Glomerular visceral epithelial cell (primary cell): ENCODE measurements around the gene TMEM170B.

Source experiments
- DNase-seq: peaks from one replicate; pipeline ENCODE4 v3.0.0-alpha.2; 2016; ENCODE audit errors: extremely low spot score

The TMEM170B gene, protein sequence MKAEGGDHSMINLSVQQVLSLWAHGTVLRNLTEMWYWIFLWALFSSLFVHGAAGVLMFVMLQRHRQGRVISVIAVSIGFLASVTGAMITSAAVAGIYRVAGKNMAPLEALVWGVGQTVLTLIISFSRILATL

DNA sequence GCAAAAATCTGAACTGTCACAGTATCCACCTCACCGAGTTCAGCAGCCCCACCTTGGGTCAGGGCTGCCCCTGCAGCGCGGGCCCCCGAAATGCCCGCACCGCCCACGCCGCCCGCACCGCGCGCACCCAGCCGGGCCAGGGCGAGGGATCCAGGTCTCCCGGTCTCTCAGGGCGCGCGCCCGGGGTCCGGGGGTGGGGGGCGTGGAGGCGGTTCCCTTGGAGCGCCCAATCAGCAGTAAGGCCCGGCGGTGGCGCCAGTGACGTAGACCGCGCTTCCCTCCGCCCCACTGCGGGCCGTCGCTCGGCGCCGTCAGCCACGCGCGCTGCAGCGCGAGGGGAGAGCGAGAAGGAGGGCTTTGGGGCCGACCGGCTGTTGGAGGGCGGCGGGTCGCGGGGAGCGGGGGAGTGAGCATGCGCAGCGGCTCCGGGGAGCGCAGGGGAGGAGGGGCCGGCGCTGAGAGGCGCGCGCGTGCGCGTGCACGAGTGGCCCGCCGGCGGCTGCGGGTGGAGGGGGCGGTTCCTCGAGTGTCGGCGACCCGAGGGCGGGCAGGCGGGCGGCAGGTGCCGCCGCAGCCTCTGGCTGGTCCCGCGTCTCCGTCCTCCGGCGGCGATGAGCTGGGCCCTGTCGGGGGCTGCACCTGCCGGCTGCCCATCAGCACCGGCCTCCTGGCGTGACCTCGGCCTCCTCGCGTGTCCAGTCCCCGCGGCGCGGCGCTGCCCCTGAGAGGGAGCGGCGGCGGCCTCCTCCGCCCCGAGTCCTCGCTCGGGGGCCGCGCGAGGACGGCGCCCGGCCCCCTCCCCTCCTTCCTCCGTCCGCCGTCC, at the start of gene TMEM170B:
Gene TMEM170B (plus strand): TSS at position 521 of the 823 bp plus-strand sequence. CDS start 529 bp downstream, outside the sequence.
- peak; percentile 97 for DNase-seq

DNA sequence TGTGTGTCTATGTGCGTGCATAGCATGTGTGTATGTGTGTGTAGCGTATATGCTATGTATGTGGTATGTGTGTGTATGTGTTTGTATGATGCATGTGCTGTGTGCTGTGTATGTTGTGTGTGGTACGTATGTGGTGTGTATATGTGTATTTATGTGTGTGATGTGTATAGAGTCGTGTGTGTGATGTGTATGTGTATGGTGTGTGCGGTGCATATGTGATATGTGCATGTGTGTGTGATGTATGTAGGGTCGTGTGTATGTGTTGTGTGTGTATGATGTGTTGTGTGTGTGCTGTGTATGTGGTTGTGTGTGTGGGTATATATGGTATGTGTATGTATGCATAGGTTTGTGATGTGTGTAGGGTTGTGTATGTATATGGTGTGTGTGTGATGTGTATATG, 46.6 kb upstream of the TMEM170B start:
- no peak for DNase-seq

DNA sequence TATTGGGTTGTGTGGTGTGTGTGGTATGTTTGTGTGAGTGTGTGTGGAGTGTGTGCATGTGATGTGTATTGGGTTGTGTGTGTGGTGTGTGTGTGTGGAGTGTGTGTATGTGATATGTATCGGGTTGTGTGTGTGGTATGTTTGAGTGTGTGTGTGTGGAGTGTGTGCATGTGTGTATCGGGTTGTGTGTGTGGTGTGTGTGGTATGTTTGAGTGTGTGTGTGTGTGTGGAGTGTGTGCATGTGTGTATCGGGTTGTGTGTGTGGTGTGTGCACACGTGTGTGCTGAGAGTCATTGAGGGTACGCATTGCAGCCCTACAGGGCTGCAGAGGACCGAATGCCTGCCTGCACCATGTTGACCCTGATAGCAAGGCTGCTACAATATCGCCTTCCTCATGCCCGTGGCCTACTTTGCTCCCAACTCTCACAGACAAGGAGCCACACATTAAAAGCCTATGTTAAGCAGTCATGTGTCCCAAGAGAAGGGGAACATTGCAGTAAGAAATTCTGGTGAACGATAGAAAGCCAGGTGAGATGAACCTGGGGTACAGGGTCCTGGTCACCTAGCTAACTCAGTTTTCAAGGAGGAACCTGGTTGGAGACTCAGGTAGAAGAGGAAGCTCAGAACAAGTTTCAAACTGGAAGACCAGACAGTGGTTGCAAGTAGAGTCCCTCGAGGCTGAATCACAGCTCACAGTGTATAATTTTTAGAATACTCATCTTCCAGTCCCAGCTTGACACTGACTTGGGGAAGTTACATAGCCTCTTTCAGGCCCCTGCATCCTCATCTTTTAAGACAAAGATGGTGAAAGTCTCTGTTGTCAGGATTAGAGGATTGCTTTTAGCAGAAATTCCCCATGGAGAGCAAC, 45.7 kb upstream of the TMEM170B start:
- no peak for DNase-seq

GRCh38 chr6:11492464-11493290, 44.9 kb upstream of the TMEM170B start:
- no peak for DNase-seq

- peak; percentile 56 for DNase-seq
These were observed 43.6 kb upstream of the TMEM170B start for GRCh38 chr6:11493974-11494373.

DNA sequence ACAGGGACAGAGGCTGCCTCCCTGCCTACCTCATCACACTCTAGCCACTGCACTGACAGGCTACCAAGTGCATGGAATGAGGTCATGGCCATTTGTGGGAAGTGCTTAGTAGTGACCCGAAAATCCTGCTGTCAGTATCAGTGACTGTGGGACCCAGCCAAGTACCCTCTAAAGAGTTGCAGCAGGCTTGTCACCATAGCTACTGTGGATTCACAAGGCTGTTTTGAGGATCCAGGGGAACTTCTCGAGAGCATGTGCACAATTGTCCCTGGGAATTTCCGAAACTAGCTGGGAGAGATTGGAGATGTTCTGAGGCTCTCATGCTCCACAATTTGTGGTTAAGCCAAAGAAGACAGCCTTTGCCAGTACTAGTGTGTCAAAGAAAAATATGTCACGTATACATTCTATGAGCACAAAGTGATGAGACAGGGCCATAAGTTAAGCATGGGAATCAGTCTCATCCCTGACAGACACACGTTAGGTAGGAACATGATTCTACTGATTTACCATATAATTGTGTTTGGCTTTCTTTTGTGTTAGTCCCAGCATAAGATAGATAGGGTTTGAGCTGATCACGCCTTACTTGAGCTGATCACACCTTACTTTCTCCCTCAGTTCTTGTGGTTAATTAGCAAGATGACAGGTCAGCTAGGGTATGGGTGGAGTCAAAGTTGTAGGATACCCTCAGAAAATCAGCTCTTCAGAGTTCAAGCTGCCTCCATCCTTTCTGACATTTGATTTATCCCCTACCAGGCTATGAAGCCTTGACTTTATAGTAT, 42.6 kb upstream of the TMEM170B start:
- peak; percentile 61 for DNase-seq

GRCh38 chr6:11495565-11496145, 41.9 kb upstream of the TMEM170B start:
- no peak for DNase-seq

- DNase-seq: peak; percentile 88
These were observed 41.1 kb upstream of the TMEM170B start for GRCh38 chr6:11496152-11497060.

DNA sequence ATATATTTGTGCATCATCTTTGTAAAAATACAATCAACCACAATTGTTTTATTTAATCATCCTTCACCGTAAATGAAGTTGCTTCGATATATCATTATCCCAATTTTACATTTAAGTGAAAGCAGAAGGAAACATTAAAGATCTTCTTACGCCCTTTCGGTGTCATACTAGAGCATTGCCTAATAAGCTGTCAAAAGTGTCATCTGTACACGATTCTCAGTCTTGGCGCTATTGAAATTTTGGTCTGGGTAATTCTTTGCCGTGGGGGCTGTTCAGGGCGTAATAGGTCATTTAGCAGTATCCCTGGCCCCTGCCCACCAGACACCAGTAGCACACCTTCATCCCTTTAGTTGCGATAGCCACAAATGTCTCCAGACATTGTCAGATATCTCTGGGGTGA, 40.4 kb upstream of the TMEM170B start:
- DNase-seq: no peak

GRCh38 chr6:11497881-11498280, 39.7 kb upstream of the TMEM170B start:
- no peak for DNase-seq

DNA sequence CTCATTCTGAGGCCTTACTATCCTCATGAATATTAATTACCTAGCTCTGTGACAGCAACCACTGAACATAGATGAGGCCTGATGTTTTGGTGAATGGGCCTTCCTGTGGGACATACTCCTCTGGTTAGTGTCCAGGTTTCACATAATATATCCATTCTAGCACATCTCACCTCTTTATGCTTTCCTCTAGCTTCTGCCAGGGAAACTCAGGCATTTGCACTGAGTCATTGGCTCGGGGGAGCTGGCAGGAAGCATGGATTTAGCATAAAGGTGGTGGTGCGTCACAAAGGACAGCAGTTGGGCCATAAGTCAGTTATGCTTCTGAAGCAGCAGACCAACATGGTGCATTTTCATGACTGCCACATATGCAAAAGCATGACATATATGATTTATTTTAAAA, 37.5 kb upstream of the TMEM170B start:
- peak; percentile 70 for DNase-seq

- DNase-seq: no peak
These were observed 28.1 kb upstream of the TMEM170B start for GRCh38 chr6:11509471-11509870.

GRCh38 chr6:11514672-11515071, 22.9 kb upstream of the TMEM170B start:
- no peak for DNase-seq

DNA sequence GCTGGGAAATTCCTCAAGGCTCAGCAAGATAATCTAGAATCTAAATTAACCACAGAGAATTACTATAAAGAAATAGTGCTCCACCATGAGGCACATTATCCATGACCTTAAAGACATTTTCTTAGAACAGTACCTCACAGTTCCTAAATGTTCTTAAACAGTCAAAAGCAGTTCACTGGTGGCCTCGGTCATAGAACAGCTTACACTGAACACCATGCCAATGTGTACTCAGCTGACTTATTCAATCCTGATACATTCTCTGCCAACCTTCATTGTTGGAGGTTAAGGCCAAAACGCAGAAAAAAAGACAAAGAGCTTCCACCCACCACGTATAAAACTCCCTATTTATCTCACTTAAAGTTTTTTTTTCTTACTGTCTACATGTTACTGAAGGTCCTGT, 21.8 kb upstream of the TMEM170B start:
- no peak for DNase-seq

- no peak for DNase-seq
These were observed 14.5 kb upstream of the TMEM170B start for GRCh38 chr6:11522812-11523605.

DNA sequence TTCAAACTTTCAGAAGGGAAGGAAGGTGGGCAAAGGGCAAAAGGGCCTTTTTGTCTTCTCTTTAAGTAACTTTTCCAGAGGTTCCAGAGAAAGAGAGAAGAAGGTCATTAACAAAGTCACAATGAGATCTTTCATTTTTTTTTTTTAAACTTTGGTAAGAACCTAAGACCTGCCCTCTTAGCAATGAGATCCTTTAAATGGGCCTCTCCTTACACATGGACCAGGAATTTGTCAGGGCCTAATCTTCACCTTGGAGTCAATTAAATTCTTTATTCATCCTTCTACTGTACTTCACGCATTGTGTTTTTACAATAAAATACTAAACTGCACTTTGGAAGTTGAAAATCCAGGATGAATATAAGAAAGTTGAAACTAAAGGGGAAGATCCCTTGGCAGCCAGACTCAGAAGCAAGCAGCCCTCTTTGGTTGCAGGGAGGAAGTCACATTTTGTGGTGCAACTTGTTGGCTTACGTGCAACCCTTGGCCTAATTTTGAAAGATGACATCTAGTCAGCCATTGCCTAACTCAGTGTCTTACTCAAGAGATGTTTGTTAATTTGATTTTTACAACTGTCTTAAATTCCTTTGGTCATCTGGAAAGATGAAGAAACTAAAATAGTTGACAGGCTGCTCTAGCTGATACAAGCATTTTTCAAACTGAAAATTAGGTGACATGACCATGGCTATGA, 11.9 kb upstream of the TMEM170B start:
- no peak for DNase-seq

DNA sequence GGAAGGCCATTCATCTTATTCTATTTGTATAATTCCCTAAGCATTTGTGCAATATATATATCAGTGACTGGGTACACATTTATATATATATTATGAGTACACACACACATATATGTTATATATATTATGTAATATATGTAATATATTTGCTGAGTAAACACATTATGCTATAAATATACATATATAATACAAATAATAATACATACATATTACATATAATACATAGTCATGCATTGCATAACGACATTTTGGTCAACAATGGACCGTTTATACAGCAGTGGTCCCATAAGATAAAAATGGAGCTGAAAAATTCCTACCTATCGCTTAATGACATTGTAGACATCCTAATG, 11.4 kb upstream of the TMEM170B start:
- no peak for DNase-seq

GRCh38 chr6:11527274-11527870, 10.2 kb upstream of the TMEM170B start:
- no peak for DNase-seq
